Liver (tissue), 9 donors: ENCODE results near the gene PEMT. TPM values are rescaled to one million over a fixed set of nuclear protein-coding genes. Genes with fewer than 3 reads are reported as not detected.

Source experiments
- DNase-seq: peaks from one replicate; pipeline ENCODE4 v3.0.0-alpha.2; 2017; ENCODE audit warnings: low spot score
- H3K27ac ChIP-seq, 2 donors: one replicate each; pipeline ENCODE4 v1.7.0; 2013; ENCODE audit warnings: inconsistent platforms in 2 of 2, low read length in 2 of 2, control low read depth in 1 of 2, low read depth in 1 of 2, mild to moderate bottlenecking in 1 of 2
- H3K27me3 ChIP-seq, 4 donors: one replicate each; pipeline versions ENCODE4 v1.6.1 to v1.7.0; 2013; ENCODE audit warnings: low read length in 3 of 4, inconsistent platforms in 1 of 4, mild to moderate bottlenecking in 1 of 4, moderate library complexity in 1 of 4; ENCODE audit not compliant: control insufficient read depth in 4 of 4, insufficient read depth in 4 of 4
- H3K36me3 ChIP-seq, 4 donors: one replicate each; pipeline versions ENCODE4 v1.6.1 to v1.7.0; 2013; ENCODE audit warnings: low read length in 3 of 4, mild to moderate bottlenecking in 3 of 4, low read depth in 1 of 4, moderate library complexity in 1 of 4; ENCODE audit not compliant: control insufficient read depth in 4 of 4, insufficient read depth in 3 of 4
- H3K4me1 ChIP-seq, 4 donors: one replicate each; pipeline versions ENCODE4 v1.6.1 to v1.7.0; 2013; ENCODE audit warnings: low read length in 3 of 4, mild to moderate bottlenecking in 3 of 4, moderate library complexity in 1 of 4; ENCODE audit not compliant: control insufficient read depth in 4 of 4, insufficient read depth in 4 of 4
- H3K4me3 ChIP-seq, 3 donors: one replicate each; pipeline versions ENCODE4 v1.6.1 to v1.7.0; 2013; ENCODE audit warnings: low read length in 3 of 3, control low read depth in 1 of 3, low read depth in 1 of 3, mild to moderate bottlenecking in 1 of 3
- H3K9ac ChIP-seq, 2 donors: one replicate each; pipeline ENCODE4 v1.7.0; 2013; ENCODE audit warnings: low read length in 2 of 2, mild to moderate bottlenecking in 2 of 2, moderate library complexity in 2 of 2, control low read depth in 1 of 2, low read depth in 1 of 2
- H3K9me3 ChIP-seq, 4 donors: one replicate each; pipeline versions ENCODE4 v1.6.1 to v1.7.0; 2013; ENCODE audit warnings: low read length in 3 of 4; ENCODE audit not compliant: control insufficient read depth in 4 of 4
- EGR1 ChIP-seq, 2 donors: IDR thresholded peaks; 2 replicates each; pipeline ENCODE4 v1.6.1; 2016 to 2018; ENCODE audit warnings: antibody characterized with exemption in 2 of 2, low read depth in 2 of 2
- FOXA1 ChIP-seq: IDR thresholded peaks from 2 replicates; pipeline ENCODE4 v1.6.1; 2016; ENCODE audit warnings: antibody characterized with exemption
- FOXA2 ChIP-seq: IDR thresholded peaks from 2 replicates; pipeline ENCODE4 v1.6.1; 2016; ENCODE audit warnings: antibody characterized with exemption
- GABPA ChIP-seq, 2 donors: IDR thresholded peaks in 1 of 2; conservative IDR thresholded peaks in 1 of 2; 2 replicates each; pipeline ENCODE4 v1.6.1; 2016; ENCODE audit warnings: antibody characterized with exemption in 2 of 2, mild to moderate bottlenecking in 1 of 2, moderate library complexity in 1 of 2
- HNF4A ChIP-seq, 2 donors: conservative IDR thresholded peaks; 2 replicates each; pipeline ENCODE4 v1.6.1; 2016; ENCODE audit warnings: antibody characterized with exemption in 2 of 2, mild to moderate bottlenecking in 2 of 2
- HNF4G ChIP-seq: IDR thresholded peaks from 2 replicates; pipeline ENCODE4 v1.6.1; 2016; ENCODE audit warnings: antibody characterized with exemption
- JUND ChIP-seq, 2 donors: IDR thresholded peaks; 2 replicates each; pipeline ENCODE4 v1.6.1; 2016; ENCODE audit warnings: antibody characterized with exemption in 2 of 2
- MAX ChIP-seq: IDR thresholded peaks from 2 replicates; pipeline ENCODE4 v1.6.1; 2016; ENCODE audit warnings: antibody characterized with exemption
- RAD21 ChIP-seq, 2 donors: IDR thresholded peaks; 2 replicates each; pipeline ENCODE4 v1.6.1; 2016; ENCODE audit warnings: antibody characterized with exemption in 2 of 2, mild to moderate bottlenecking in 2 of 2
- REST ChIP-seq: IDR thresholded peaks from 2 replicates; pipeline ENCODE4 v1.6.1; 2016; ENCODE audit warnings: antibody characterized with exemption, mild to moderate bottlenecking
- RXRA ChIP-seq, 2 donors: IDR thresholded peaks; 2 replicates each; pipeline ENCODE4 v1.6.1; 2017 to 2018; ENCODE audit warnings: antibody characterized with exemption in 2 of 2, mild to moderate bottlenecking in 1 of 2
- SP1 ChIP-seq: IDR thresholded peaks from 2 replicates; pipeline ENCODE4 v1.6.1; 2018; ENCODE audit warnings: antibody characterized with exemption, mild to moderate bottlenecking
- TAF1 ChIP-seq: conservative IDR thresholded peaks from 2 replicates; pipeline ENCODE4 v1.6.1; 2016; ENCODE audit warnings: antibody characterized with exemption, mild to moderate bottlenecking
- YY1 ChIP-seq: IDR thresholded peaks from 2 replicates; pipeline ENCODE4 v1.6.1; 2016; ENCODE audit warnings: antibody characterized with exemption, mild to moderate bottlenecking
- WGBS: extraction: QIAGEN DNeasy Blood & Tissue Kit; methylation state at CpG from one replicate; pipeline ENCODE4 v1.1.7; 2013; 5-methylcytosine and 5-hydroxymethylcytosine counted together
- polyA plus RNA-seq, 2 donors: library from polyadenylated mRNA; stranded (reverse) in 1 of 2; unstranded in 1 of 2; fragments of 200-250 nt in 1 of 2; fragments of >200 nt in 1 of 2; fragmentation: Nextera tagmentation in 1 of 2; extraction: Ambion mirVana in 1 of 2; gene quantifications; one replicate each; pipeline versions ENCODE4 v1.2.1 to v1.2.3, GENCODE V29; 2013 to 2015
- total RNA-seq, 2 donors: library from RNA; depleted of rRNA; stranded (reverse); fragments of >200 nt; gene quantifications; one replicate each; pipeline ENCODE4 v1.2.3, GENCODE V29; 2014
- TF ChIP-seq, protein P1 (sequence below): fragments of 150-350 bp; IDR thresholded peaks from 2 replicates; pipeline ENCODE4 v1.5.1; 2017; ENCODE audit warnings: improper control_type of control experiment, low read depth, low read length; ENCODE audit not compliant: missing input control
- TF ChIP-seq, protein P2 (sequence below): IDR thresholded peaks from 2 replicates; pipeline ENCODE4 v1.6.1; 2016; ENCODE audit warnings: antibody characterized with exemption
- donor health status: healthy.
- donor health status: healthy.
- donor health status: healthy.
- donor health status: healthy.
- donor health status: healthy.

Gene PEMT
- total and polyA plus RNA-seq, 4 donors = 64.6 to 211 (median 184) TPM

GRCh38 chr17:17523001-17523730 is 68.3 kb downstream of the PEMT start:
- H3K27me3 ChIP-seq = no peaks in the 10 kb centered on the region
- peaks cover 9 to 44% (median 29%) of the 10 kb centered on the region in 4 donors for H3K4me1 ChIP-seq
- peaks cover 0 to 25% (median 6%) of the 10 kb centered on the region in 4 donors for H3K36me3 ChIP-seq
- WGBS = 69% methylated on average over 14 of the region's 14 CpGs
- H3K4me3 ChIP-seq = no peak overlapping the region
- no peaks in the 10 kb centered on the region for H3K9me3 ChIP-seq
- peak overlapping the region; percentile 48 to 53 for H3K27ac ChIP-seq
- TF ChIP-seq JUND (IDR thresholded peaks at IDR 0.05) (no peak), RAD21 (IDR thresholded peaks at IDR 0.05) (no peak), SP1 (no peak), TAF1 (no peak), FOXA1 (no peak), MAX (no peak), RXRA (IDR thresholded peaks at IDR 0.05) (no peak), HNF4A (conservative IDR thresholded peaks at IDR 0.05) (no peak), REST (no peak), GABPA (IDR thresholded peaks at IDR 0.05 in 1 of 2, conservative IDR thresholded peaks at IDR 0.05 in 1 of 2) (no peak), EGR1 (IDR thresholded peaks at IDR 0.05; ENCODE audit: low read depth in 2 of 2) (no peak), FOXA2 (no peak), YY1 (no peak), HNF4G (no peak)
- TF ChIP-seq, protein P1, sequence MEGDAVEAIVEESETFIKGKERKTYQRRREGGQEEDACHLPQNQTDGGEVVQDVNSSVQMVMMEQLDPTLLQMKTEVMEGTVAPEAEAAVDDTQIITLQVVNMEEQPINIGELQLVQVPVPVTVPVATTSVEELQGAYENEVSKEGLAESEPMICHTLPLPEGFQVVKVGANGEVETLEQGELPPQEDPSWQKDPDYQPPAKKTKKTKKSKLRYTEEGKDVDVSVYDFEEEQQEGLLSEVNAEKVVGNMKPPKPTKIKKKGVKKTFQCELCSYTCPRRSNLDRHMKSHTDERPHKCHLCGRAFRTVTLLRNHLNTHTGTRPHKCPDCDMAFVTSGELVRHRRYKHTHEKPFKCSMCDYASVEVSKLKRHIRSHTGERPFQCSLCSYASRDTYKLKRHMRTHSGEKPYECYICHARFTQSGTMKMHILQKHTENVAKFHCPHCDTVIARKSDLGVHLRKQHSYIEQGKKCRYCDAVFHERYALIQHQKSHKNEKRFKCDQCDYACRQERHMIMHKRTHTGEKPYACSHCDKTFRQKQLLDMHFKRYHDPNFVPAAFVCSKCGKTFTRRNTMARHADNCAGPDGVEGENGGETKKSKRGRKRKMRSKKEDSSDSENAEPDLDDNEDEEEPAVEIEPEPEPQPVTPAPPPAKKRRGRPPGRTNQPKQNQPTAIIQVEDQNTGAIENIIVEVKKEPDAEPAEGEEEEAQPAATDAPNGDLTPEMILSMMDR = no peak
- TF ChIP-seq, protein P2, sequence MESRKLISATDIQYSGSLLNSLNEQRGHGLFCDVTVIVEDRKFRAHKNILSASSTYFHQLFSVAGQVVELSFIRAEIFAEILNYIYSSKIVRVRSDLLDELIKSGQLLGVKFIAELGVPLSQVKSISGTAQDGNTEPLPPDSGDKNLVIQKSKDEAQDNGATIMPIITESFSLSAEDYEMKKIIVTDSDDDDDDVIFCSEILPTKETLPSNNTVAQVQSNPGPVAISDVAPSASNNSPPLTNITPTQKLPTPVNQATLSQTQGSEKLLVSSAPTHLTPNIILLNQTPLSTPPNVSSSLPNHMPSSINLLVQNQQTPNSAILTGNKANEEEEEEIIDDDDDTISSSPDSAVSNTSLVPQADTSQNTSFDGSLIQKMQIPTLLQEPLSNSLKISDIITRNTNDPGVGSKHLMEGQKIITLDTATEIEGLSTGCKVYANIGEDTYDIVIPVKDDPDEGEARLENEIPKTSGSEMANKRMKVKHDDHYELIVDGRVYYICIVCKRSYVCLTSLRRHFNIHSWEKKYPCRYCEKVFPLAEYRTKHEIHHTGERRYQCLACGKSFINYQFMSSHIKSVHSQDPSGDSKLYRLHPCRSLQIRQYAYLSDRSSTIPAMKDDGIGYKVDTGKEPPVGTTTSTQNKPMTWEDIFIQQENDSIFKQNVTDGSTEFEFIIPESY = no peak
- DNase-seq = no peak
- H3K9ac ChIP-seq = no peak overlapping the region
